Measurements from ENCODE around the gene CDRT4. TPM values are rescaled to one million over a fixed set of nuclear protein-coding genes. Genes with fewer than 3 reads are reported as not detected.

The CDRT4 gene
- polyA plus RNA-seq, 5 donors, result 14.4 to 28.2 (median 17.2) TPM

DNA sequence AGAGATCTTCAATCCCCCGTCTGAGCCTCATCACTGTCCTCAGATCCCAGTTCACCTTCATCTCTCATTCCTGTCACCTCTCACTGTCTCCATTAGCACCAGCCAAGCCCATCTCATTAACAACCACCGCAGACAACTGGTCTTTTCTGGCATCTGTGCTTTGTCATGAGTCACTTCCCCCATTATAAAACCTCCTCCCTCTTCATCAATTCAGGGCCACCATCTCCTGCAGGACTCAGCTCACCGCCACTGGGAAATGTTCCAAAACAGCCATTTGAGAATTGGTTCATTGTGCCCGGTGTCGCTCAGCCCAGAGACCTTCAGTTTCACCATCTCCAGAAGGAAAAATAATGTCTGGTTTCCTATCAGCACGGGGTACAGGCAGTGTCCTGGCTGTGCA lies 69.1 kb downstream of the CDRT4 start:
- no peak for DNase-seq

DNA sequence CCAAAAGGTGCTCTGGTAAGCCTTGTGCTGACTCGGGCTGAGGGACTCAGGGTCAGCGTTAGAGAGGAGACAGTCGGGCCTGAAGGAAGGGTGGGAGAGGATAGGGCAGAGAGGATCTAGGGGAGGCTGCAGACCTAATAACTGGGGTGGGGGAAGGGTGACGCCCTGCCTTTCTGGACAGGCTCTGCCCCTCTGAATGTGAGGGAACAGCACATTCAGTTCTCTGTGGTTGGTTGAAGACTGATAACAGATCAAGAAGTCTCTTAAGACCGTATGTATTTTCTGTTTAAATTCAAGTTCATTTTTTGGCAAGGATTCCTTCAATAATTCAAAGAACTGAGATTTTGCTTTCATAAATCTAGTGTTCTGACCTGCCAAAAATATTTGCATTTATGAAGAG lies 69.8 kb downstream of the CDRT4 start:
- DNase-seq, result no peak

DNA sequence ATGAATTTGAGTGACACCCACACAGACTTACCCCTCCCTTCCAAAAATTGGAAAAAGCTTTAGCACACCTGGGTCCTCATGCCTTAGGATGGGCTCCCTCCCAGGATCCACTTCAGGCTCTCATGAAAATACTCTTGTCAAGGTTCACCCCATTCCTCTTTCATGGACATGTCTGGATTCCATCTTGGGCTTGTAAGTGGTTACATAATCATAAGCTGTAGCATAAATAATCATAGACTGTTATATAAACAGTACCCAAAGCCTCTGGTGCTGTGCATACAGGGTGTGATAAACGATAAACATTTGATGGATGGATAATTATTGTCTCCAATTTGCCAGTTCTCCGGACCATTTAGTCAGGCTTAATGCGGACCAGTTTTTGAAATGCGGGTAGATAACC lies 72.3 kb downstream of the CDRT4 start:
- no peak for DNase-seq

DNA sequence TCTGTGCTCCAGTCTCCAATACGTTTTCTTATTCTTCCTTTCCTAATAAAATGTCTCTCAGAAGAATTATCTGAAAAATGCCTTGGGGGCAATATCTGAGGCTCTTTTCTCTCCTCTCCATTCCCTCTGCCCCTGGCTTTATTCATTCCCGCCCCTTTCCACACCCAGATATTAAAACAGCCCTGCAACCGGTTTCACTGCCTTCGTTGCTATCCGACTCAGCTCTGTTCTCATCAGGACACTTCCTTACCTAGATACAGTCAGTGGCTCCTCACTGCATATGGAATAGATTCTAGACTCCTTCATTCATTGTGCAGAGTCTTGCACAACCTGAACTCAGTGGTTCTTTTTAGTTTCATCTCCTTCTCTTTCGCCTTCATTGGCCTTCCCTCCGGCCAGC lies 74.0 kb downstream of the CDRT4 start:
- no peak for DNase-seq

DNA sequence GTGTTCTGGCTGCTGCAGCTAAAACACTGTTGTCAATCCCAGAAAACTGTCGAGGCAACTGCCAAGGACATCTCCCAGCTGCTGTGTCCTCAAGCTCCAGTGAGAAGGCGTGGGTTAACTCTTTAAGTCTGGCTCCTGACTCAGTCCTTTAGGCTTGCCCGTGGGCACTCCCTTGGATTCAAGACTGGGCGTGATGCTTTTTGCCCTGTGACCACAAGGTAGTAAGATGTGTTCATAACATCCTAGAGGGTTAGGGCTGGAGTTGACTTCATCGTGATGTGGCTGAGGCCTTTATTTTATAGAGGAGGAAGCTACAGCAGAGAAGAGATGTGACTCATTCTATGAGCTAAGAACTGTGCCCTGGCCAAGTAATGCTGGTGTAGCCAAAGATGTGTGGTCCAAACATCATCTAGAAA lies 75.1 kb downstream of the CDRT4 start:
- DNase-seq, result peak; percentile 42 to 62

DNA sequence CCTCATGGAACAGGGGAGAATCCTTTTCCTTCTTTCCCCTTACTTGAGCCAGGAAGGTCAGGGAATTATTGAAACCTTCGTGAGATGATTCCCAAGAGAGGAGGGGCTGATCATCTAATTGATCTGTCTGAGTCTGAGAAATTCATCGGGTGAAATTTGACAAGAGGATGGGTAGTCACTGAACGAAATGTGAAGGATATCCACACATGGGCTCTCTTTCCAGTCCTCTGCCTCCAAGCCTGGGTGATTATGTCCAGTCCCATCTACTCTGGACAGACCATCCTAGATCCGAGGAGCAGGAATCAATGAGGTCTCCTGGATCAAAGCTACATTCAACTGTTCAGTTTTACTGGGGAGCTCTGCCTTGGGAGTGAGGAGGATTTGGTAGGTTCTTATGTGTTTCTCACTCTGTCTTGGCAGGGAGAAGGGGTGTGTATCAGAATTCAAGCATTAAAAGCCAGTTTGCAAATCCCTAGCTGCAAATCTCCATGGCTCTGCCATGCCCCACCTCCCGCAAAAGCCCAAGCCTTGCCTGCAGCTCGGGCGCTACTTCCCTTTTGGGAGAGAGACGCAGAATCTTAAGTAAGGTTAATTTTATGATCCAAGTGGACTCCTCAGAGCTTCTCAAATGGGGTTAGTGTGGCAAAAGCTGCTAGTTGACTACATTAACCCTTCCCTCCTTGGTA lies 78.9 kb downstream of the CDRT4 start:
- no peak for DNase-seq

DNA sequence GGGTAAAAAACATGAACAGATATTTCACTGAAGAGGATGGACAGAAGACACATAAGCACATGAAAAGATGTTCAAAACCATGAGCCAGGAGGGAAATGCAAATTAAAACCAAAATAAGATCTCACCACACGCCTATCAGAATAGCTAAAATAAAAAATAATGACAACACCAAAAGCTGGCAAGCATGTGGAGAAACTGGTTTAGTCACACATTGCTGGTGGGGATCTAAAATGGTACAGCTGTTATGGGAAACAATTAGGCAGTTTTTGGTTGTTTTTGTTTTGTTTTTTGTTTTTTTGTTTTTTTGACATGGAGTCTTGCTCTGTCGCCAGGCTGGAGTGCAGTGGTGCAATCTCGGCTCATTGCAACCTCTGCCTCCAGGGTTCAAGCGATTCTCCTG lies 81.3 kb downstream of the CDRT4 start:
- DNase-seq, result no peak

Other genes with a start within 250 kb of the CDRT4 start
- 100 to 1,000 TPM; 136 to 157 (median 139) TPM for gene PMP22, start 202.3 kb downstream of the CDRT4 start, polyA plus RNA-seq (ENCODE audit: insufficient read depth in 1 of 5, insufficient read length in 5 of 5, low replicate concordance in 1 of 5)
- gene TEKT3, start 126.0 kb downstream of the CDRT4 start, polyA plus RNA-seq (ENCODE audit: insufficient read depth in 1 of 5, insufficient read length in 5 of 5, low replicate concordance in 1 of 5), result 1 to 10 TPM; 3.0 to 4.4 (median 3.5) TPM
- 10 to 100 TPM; 15.2 to 38.3 (median 25.6) TPM for gene TVP23C, start 95.9 kb upstream of the CDRT4 start, polyA plus RNA-seq (ENCODE audit: insufficient read depth in 1 of 5, insufficient read length in 5 of 5, low replicate concordance in 1 of 5)
- 1 to 10 TPM; 1.1 to 2.3 (median 2.0) TPM for gene FBXW10B, start 152.1 kb upstream of the CDRT4 start, polyA plus RNA-seq (ENCODE audit: insufficient read depth in 1 of 5, insufficient read length in 5 of 5, low replicate concordance in 1 of 5)
- 10 to 100 TPM; 23.5 to 34.9 (median 34.1) TPM for gene TRIM16, start 216.7 kb upstream of the CDRT4 start, polyA plus RNA-seq (ENCODE audit: insufficient read depth in 1 of 5, insufficient read length in 5 of 5, low replicate concordance in 1 of 5)
- 10 to 100 TPM; 27.6 to 57.1 (median 50.0) TPM for gene ZNF286A, start 232.1 kb upstream of the CDRT4 start, polyA plus RNA-seq (ENCODE audit: insufficient read depth in 1 of 5, insufficient read length in 5 of 5, low replicate concordance in 1 of 5)